Endothelial cell (in vitro differentiated cells): Measurements from ENCODE around the gene SH2D1B. TPM values are rescaled to one million over a fixed set of nuclear protein-coding genes. Genes with fewer than 3 reads are reported as not detected.

Experiments used
- DNase-seq: peaks from one replicate; pipeline ENCODE4 v3.0.0; 2021; ENCODE audit warnings: low spot score
- H3K27ac Mint-ChIP-seq: one replicate; pipeline ENCODE4 v1.8.0; 2021; ENCODE audit warnings: mixed read lengths, inconsistent platforms; ENCODE audit not compliant: unreplicated experiment
- H3K27me3 Mint-ChIP-seq: one replicate; pipeline ENCODE4 v1.8.0; 2021; ENCODE audit warnings: mild to moderate bottlenecking, moderate library complexity, mixed read lengths, inconsistent platforms; ENCODE audit not compliant: unreplicated experiment
- H3K36me3 Mint-ChIP-seq: one replicate; pipeline ENCODE4 v1.8.0; 2021; ENCODE audit warnings: mild to moderate bottlenecking, low read depth, mixed read lengths, inconsistent platforms; ENCODE audit not compliant: unreplicated experiment
- H3K4me1 Mint-ChIP-seq: one replicate; pipeline ENCODE4 v1.8.0; 2021; ENCODE audit warnings: mild to moderate bottlenecking, mixed read lengths, inconsistent platforms; ENCODE audit not compliant: unreplicated experiment
- H3K4me3 Mint-ChIP-seq: one replicate; pipeline ENCODE4 v1.8.0; 2021; ENCODE audit warnings: mild to moderate bottlenecking, mixed read lengths, inconsistent platforms; ENCODE audit not compliant: unreplicated experiment
- H3K9me3 Mint-ChIP-seq: one replicate; pipeline ENCODE4 v1.8.0; 2021; ENCODE audit warnings: mixed read lengths, inconsistent platforms; ENCODE audit not compliant: unreplicated experiment
- CTCF ChIP-seq: fragments of 200-600 bp; sonication (generic); IDR thresholded peaks from one replicate; pipeline ENCODE4 v1.5.0; 2021; ENCODE audit warnings: antibody characterized with exemption; ENCODE audit not compliant: unreplicated experiment
- total RNA-seq: library from RNA; stranded (reverse); fragmentation: NEBNext Ultra II Directional; extraction: Animal tissue kit (Norgen Biotek cat#: 25700); gene quantifications from one replicate; pipeline ENCODE4 v1.2.1, GENCODE V29; 2021; ENCODE audit not compliant: unreplicated experiment

Gene SH2D1B
- total RNA-seq, 1 donor from 2014 or later: not detected

GRCh38 chr1:162365284-162366020 is 46.5 kb downstream of the SH2D1B start:
- no peak overlapping the region for H3K4me3 Mint-ChIP-seq
- H3K36me3 Mint-ChIP-seq: peaks cover 13% of the 10 kb centered on the region
- no peaks in the 10 kb centered on the region for H3K4me1 Mint-ChIP-seq
- H3K9me3 Mint-ChIP-seq: no peaks in the 10 kb centered on the region
- H3K27ac Mint-ChIP-seq: no peak overlapping the region
- H3K27me3 Mint-ChIP-seq: no peaks in the 10 kb centered on the region
- TF ChIP-seq CTCF: no peak
- no peak for DNase-seq

- Mint-ChIP-seq H3K27me3 (no peaks in the 10 kb centered on the region), H3K36me3 (peaks cover 14% of the 10 kb centered on the region), H3K4me3 (no peak overlapping the region), H3K9me3 (no peaks in the 10 kb centered on the region), H3K27ac (no peak overlapping the region), H3K4me1 (peaks cover 1% of the 10 kb centered on the region)
- DNase-seq: no peak
- TF ChIP-seq CTCF: no peak
These were observed 47.4 kb downstream of the SH2D1B start for GRCh38 chr1:162364498-162364897.

GRCh38 chr1:162363823-162364222 is 48.1 kb downstream of the SH2D1B start:
- Mint-ChIP-seq H3K9me3 (no peaks in the 10 kb centered on the region), H3K27ac (no peak overlapping the region), H3K4me1 (peaks cover 8% of the 10 kb centered on the region), H3K27me3 (peaks cover 4% of the 10 kb centered on the region), H3K4me3 (no peak overlapping the region), H3K36me3 (peaks cover 19% of the 10 kb centered on the region)
- no peak for TF ChIP-seq CTCF
- DNase-seq: no peak

GRCh38 chr1:162361349-162361748 is 50.6 kb downstream of the SH2D1B start:
- Mint-ChIP-seq H3K4me3 (no peak overlapping the region), H3K27me3 (peaks cover 8% of the 10 kb centered on the region), H3K9me3 (no peaks in the 10 kb centered on the region), H3K4me1 (peaks cover 27% of the 10 kb centered on the region), H3K27ac (no peak overlapping the region), H3K36me3 (peaks cover 28% of the 10 kb centered on the region)
- TF ChIP-seq CTCF: no peak
- DNase-seq: no peak

- Mint-ChIP-seq H3K4me1 (peaks cover 31% of the 10 kb centered on the region), H3K36me3 (peaks cover 28% of the 10 kb centered on the region)
- DNase-seq: no peak
These were observed 51.1 kb downstream of the SH2D1B start for GRCh38 chr1:162360874-162361260.

More at GRCh38 chr1:162360874-162361260, 51.1 kb downstream of the SH2D1B start:
- TF ChIP-seq CTCF: no peak
- H3K4me3 Mint-ChIP-seq: no peak overlapping the region
- no peak overlapping the region for H3K27ac Mint-ChIP-seq
- no peaks in the 10 kb centered on the region for H3K9me3 Mint-ChIP-seq
- peaks cover 8% of the 10 kb centered on the region for H3K27me3 Mint-ChIP-seq
